GM21390 (cell line): ENCODE results near the gene FARP1.

Source experiments
- ATAC-seq: cut with Tn5 transposase; IDR thresholded peaks from one replicate; pipeline ENCODE4 v1.9.1; 2021; ENCODE audit not compliant: unreplicated experiment

The FARP1 gene

GRCh38 chr13:98142380-98143156 is at the start of gene FARP1:
Gene FARP1 (plus strand): TSS chr13:98143094. CDS start chr13:98213243, 70,149 bp downstream.
- ATAC-seq, result peak; percentile 82

GRCh38 chr13:98094678-98095266 is 48.1 kb upstream of the FARP1 start:
- no peak for ATAC-seq

GRCh38 chr13:98096059-98096458 is 46.8 kb upstream of the FARP1 start:
- ATAC-seq, result no peak

- ATAC-seq, result no peak
Observed at GRCh38 chr13:98097749-98098148, 45.1 kb upstream of the FARP1 start.

GRCh38 chr13:98098516-98098915 is 44.4 kb upstream of the FARP1 start:
- ATAC-seq, result no peak

- no peak for ATAC-seq
Observed at GRCh38 chr13:98099627-98100026, 43.3 kb upstream of the FARP1 start.

GRCh38 chr13:98100481-98100880 is 42.4 kb upstream of the FARP1 start:
- no peak for ATAC-seq

GRCh38 chr13:98103531-98103930 is 39.4 kb upstream of the FARP1 start:
- ATAC-seq, result no peak

- ATAC-seq, result no peak
Observed at GRCh38 chr13:98103942-98104880, 38.7 kb upstream of the FARP1 start.

- no peak for ATAC-seq
Observed at GRCh38 chr13:98105929-98106336, 37.0 kb upstream of the FARP1 start.

- ATAC-seq, result no peak
Observed at GRCh38 chr13:98108341-98108740, 34.6 kb upstream of the FARP1 start.

- ATAC-seq, result no peak
Observed at GRCh38 chr13:98109226-98109853, 33.6 kb upstream of the FARP1 start.

- no peak for ATAC-seq
Observed at GRCh38 chr13:98110749-98111148, 32.1 kb upstream of the FARP1 start.

GRCh38 chr13:98111168-98112098 is 31.5 kb upstream of the FARP1 start:
- ATAC-seq, result no peak

GRCh38 chr13:98112456-98112855 is 30.4 kb upstream of the FARP1 start:
- ATAC-seq, result no peak

- ATAC-seq, result no peak
Observed at GRCh38 chr13:98118865-98119264, 24.0 kb upstream of the FARP1 start.

GRCh38 chr13:98123176-98123575 is 19.7 kb upstream of the FARP1 start:
- no peak for ATAC-seq

- no peak for ATAC-seq
Observed at GRCh38 chr13:98129059-98129746, 13.7 kb upstream of the FARP1 start.

- ATAC-seq, result peak; percentile 76
Observed at GRCh38 chr13:98133946-98134345, 8.9 kb upstream of the FARP1 start.
